ENCODE results near the gene SHC2.
A peak's percentile ranks its signal among the peaks of the same experiment; 100 is the strongest.

Gene SHC2

DNA sequence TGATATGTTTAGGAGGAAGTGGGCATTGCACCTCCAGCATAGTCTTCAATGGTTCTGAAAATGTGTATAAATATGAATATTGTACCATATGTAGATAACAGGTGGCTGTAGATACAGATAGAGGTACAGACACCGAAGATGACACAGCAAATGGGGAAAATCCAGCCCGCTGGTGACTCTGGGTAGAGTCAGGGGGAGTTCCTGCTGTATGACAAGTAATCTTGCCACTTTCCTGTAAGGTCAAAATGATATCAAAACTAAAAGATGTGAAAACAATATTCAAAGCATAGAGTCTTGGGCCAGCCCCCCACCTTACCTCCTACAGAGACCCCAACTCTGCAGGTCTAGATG is 69.7 kb downstream of the SHC2 start:
- Histone ChIP-seq H3K4me1 (ENCODE audit: control insufficient read depth, insufficient read depth, low read length) (no peaks in the 10 kb centered on the region), H3K27ac (ENCODE audit: extremely low read depth, low read depth, low read length) (no peak overlapping the region), H3K36me3 (ENCODE audit: control insufficient read depth in 2 of 2, insufficient read depth in 1 of 2, low read length in 2 of 2) (no peaks in the 10 kb centered on the region), H3K4me3 (ENCODE audit: low read depth, low read length) (no peak overlapping the region), H3K9me3 (ENCODE audit: control insufficient read depth, insufficient read depth, low read depth, low read length) (no peaks in the 10 kb centered on the region)
- TF ChIP-seq ZBTB8A (tag by site-specific recombination; IDR thresholded peaks at IDR 0.05) (no peak), OVOL3 (tag by site-specific recombination; IDR thresholded peaks at IDR 0.05) (no peak)
- CTCF ChIA-PET, result no interaction called here
- POLR2A ChIA-PET, result no interaction called here

DNA sequence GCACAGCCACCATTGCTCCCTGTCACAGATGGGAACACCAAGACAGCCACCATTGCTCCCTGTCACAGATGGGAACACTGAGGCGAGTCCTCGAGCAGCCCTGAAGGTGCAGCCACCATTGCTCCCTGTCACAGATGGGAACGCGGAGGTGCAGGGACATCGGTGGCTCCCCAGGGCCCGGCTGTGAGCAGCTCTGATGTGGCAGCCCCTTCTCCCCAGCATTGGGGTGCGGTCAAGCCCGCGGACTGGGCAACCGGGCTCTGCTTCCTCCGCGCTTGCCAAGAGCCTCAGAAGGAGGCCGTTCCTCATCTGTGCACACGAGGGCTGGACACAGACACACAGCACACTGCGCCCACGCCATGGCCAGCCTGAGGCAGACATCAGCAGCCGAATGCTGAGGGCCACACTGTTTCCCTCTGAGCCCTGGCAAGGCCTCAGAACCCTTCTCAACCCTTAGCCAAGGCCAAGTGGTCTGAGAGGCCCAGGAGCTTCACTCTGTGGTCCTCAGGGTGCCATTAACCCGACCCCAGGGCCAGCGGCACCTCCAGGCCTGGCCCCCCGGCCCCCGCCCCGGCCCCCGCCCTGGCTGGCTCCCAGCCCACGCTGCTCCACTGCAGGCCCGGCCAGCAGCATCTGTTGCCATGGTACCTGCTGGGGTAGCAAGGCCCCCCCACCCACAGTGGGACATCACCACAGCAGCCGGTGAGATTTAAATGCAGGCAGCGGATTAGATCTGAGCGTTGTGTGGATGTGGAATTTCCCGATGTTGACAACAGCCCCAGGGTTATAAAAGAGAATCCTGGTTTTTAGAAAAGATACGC is 70.2 kb downstream of the SHC2 start:
- no peaks in the 10 kb centered on the region for H3K9me3 ChIP-seq (ENCODE audit: control insufficient read depth, insufficient read depth, low read depth, low read length)
- ChIA-PET CTCF (no interaction called here), POLR2A (no interaction called here)
- no peak for TF ChIP-seq ZFP41 (tag by site-specific recombination; IDR thresholded peaks at IDR 0.05; ENCODE audit: borderline replicate concordance)
- no peaks in the 10 kb centered on the region for H3K36me3 ChIP-seq (ENCODE audit: control insufficient read depth in 2 of 2, insufficient read depth in 1 of 2, low read length in 2 of 2)
- H3K4me3 ChIP-seq (ENCODE audit: low read depth, low read length), result no peak overlapping the region
- H3K4me1 ChIP-seq (ENCODE audit: control insufficient read depth, insufficient read depth, low read length), result no peaks in the 10 kb centered on the region
- H3K27ac ChIP-seq (ENCODE audit: extremely low read depth, low read depth, low read length), result no peak overlapping the region

DNA sequence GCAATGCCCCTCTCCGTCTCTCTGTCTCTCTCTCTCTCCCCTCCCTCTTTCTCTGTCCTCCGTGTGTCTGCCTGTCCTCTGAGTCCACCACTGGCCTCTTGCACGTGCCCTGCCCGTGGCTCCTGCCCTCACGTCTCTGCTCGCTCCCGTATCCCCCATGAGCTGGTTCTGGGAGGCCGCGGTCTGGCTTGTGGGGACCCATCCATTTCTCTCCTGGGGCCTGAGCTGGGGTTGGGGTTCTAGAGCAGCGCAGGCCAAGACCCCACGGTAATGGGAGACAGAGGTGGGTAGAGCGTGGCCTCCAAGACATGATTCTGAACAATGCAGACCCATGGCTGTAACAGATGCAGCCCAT is 70.9 kb downstream of the SHC2 start:
- Histone ChIP-seq H3K36me3 (ENCODE audit: control insufficient read depth in 2 of 2, insufficient read depth in 1 of 2, low read length in 2 of 2) (no peaks in the 10 kb centered on the region), H3K4me1 (ENCODE audit: control insufficient read depth, insufficient read depth, low read length) (no peaks in the 10 kb centered on the region), H3K27ac (ENCODE audit: extremely low read depth, low read depth, low read length) (no peak overlapping the region), H3K9me3 (ENCODE audit: control insufficient read depth, insufficient read depth, low read depth, low read length) (no peaks in the 10 kb centered on the region), H3K4me3 (ENCODE audit: low read depth, low read length) (no peak overlapping the region)
- TF ChIP-seq ZNF114 (tag by site-specific recombination; IDR thresholded peaks at IDR 0.05) (no peak), ZNF623 (tag by site-specific recombination; IDR thresholded peaks at IDR 0.05) (0 out of 2 replicates have a peak, but pooled peaks have one; percentile 29), KLF7 (tag by site-specific recombination; IDR thresholded peaks at IDR 0.05; ENCODE audit: borderline replicate concordance) (no peak), MYNN (tag by site-specific recombination; IDR thresholded peaks at IDR 0.05; ENCODE audit: borderline replicate concordance) (no peak), KLF8 (tag by site-specific recombination; IDR thresholded peaks at IDR 0.05) (no peak), ZNF302 (tag by site-specific recombination; IDR thresholded peaks at IDR 0.05; ENCODE audit: low read depth) (no peak)
- TF ChIP-seq, protein P1, sequence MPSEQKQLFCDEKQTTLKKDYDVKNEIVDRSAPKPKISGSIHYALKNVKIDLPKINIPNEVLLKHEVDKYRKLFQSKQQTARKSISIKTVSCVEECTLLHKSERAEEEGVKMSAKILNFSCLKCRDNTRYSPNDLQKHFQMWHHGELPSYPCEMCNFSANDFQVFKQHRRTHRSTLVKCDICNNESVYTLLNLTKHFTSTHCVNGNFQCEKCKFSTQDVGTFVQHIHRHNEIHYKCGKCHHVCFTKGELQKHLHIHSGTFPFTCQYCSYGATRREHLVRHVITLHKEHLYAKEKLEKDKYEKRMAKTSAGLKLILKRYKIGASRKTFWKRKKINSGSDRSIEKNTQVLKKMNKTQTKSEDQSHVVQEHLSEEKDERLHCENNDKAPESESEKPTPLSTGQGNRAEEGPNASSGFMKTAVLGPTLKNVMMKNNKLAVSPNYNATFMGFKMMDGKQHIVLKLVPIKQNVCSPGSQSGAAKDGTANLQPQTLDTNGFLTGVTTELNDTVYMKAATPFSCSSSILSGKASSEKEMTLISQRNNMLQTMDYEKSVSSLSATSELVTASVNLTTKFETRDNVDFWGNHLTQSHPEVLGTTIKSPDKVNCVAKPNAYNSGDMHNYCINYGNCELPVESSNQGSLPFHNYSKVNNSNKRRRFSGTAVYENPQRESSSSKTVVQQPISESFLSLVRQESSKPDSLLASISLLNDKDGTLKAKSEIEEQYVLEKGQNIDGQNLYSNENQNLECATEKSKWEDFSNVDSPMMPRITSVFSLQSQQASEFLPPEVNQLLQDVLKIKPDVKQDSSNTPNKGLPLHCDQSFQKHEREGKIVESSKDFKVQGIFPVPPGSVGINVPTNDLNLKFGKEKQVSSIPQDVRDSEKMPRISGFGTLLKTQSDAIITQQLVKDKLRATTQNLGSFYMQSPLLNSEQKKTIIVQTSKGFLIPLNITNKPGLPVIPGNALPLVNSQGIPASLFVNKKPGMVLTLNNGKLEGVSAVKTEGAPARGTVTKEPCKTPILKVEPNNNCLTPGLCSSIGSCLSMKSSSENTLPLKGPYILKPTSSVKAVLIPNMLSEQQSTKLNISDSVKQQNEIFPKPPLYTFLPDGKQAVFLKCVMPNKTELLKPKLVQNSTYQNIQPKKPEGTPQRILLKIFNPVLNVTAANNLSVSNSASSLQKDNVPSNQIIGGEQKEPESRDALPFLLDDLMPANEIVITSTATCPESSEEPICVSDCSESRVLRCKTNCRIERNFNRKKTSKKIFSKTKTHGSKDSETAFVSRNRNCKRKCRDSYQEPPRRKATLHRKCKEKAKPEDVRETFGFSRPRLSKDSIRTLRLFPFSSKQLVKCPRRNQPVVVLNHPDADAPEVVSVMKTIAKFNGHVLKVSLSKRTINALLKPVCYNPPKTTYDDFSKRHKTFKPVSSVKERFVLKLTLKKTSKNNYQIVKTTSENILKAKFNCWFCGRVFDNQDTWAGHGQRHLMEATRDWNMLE (tag by site-specific recombination; conservative IDR thresholded peaks at IDR 0.05; ENCODE audit: low read depth), result no peak
- ChIA-PET CTCF (no interaction called here), POLR2A (no interaction called here)

DNA sequence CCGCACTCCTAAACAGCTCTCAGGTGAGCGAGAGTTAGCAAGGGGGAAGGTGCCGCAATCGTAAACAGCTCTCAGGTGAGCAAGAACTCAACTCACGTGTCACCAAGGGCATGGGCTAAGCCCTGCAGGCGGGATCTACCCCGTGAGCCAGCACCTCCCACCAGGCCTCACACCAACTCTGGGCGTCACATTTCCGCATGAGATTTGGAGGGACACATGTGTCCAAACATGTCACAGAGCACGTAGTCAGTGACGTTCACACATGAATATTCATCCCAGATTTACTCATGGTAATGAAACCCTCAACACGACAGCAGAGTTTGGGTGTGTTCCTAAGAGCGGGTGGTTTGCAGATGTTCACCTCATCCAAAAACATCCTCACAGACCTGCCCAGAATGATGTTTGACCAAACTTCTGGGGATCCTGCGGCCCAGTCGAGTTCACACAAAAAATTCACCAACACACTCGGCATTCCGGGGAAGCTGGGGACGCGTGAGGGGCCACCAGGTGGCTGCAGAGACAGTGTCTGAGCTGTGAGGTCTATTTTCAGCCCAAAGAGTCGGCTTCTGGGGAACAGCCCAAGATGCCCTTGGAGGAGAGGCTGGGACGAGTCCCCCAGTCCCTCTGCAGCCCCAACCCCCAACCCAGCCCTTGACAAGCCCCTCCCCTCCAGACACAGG is 71.4 kb downstream of the SHC2 start:
- CTCF ChIA-PET, result interaction anchor here (1.1 kb wide), 1 partner anchor 117 kb away, joined by 3 read pairs; no protein-coding TSS in a partner anchor
- POLR2A ChIA-PET, result no interaction called here
- Histone ChIP-seq H3K27ac (ENCODE audit: extremely low read depth, low read depth, low read length) (no peak overlapping the region), H3K36me3 (ENCODE audit: control insufficient read depth in 2 of 2, insufficient read depth in 1 of 2, low read length in 2 of 2) (no peaks in the 10 kb centered on the region), H3K4me1 (ENCODE audit: control insufficient read depth, insufficient read depth, low read length) (no peaks in the 10 kb centered on the region), H3K9me3 (ENCODE audit: control insufficient read depth, insufficient read depth, low read depth, low read length) (no peaks in the 10 kb centered on the region), H3K4me3 (ENCODE audit: low read depth, low read length) (no peak overlapping the region)
- TF ChIP-seq ZBTB7A (tag by site-specific recombination; IDR thresholded peaks at IDR 0.05; ENCODE audit: low read depth) (no peak), ZNF302 (tag by site-specific recombination; IDR thresholded peaks at IDR 0.05; ENCODE audit: low read depth) (no peak), EGR2 (tag by site-specific recombination; IDR thresholded peaks at IDR 0.05; ENCODE audit: low read depth) (no peak), KLF1 (tag by site-specific recombination; IDR thresholded peaks at IDR 0.05) (no peak), ZNF274 (IDR thresholded peaks at IDR 0.05; ENCODE audit: low read length) (no peak), ZNF274 (tag by site-specific recombination; IDR thresholded peaks at IDR 0.05; ENCODE audit: borderline replicate concordance) (no peak)

Data from HEK293 (cell line).